GM18507 (cell line): ENCODE measurements around the gene GPBAR1.

Experiments used
- DNase-seq: peaks from one replicate; pipeline ENCODE4 v3.0.0; 2011; ENCODE audit warnings: low read depth; ENCODE audit not compliant: insufficient read length; ENCODE audit errors: extremely low spot score
- FAIRE-seq: peaks from 2 replicates; lab custom pipeline; 2011; peaks lifted over from hg19 to GRCh38; lab: Jason Lieb, UNC

GPBAR1 gene

GRCh38 chr2:218260742-218261422, at the start of gene GPBAR1:
Gene GPBAR1, plus strand, starts transcription at chr2:218261015. Its CDS starts 1,710 bp downstream, at chr2:218262725.
- no peak for FAIRE-seq
- DNase-seq, result no peak

- FAIRE-seq, result no peak
These were observed 46.7 kb upstream of the GPBAR1 start for GRCh38 chr2:218214116-218214515.

GRCh38 chr2:218216336-218216673, 44.5 kb upstream of the GPBAR1 start:
- FAIRE-seq (no peak), DNase-seq (no peak)

More at GRCh38 chr2:218214116-218214515, 46.7 kb upstream of the GPBAR1 start:
- DNase-seq, result no peak

GRCh38 chr2:218216674-218217359, 44.0 kb upstream of the GPBAR1 start, which contains the start of gene ARPC2:
Gene ARPC2, plus strand, starts transcription at chr2:218217189. Its CDS starts 282 bp downstream, at chr2:218217471.
- peak; percentile 88 for DNase-seq
- peak; percentile 90 for FAIRE-seq

- DNase-seq (peak; percentile 35), FAIRE-seq (peak; percentile 71)
These were observed 43.2 kb upstream of the GPBAR1 start for GRCh38 chr2:218217360-218218267.

- FAIRE-seq (peak; percentile 86), DNase-seq (no peak)
These were observed 42.3 kb upstream of the GPBAR1 start for GRCh38 chr2:218218268-218219185.

GRCh38 chr2:218219934-218220333, 40.9 kb upstream of the GPBAR1 start:
- FAIRE-seq, result no peak
- no peak for DNase-seq

- FAIRE-seq, result no peak
These were observed 39.8 kb upstream of the GPBAR1 start for GRCh38 chr2:218221000-218221399.

GRCh38 chr2:218223046-218223445, 37.8 kb upstream of the GPBAR1 start:
- FAIRE-seq, result peak; percentile 5

More at GRCh38 chr2:218221000-218221399, 39.8 kb upstream of the GPBAR1 start:
- DNase-seq, result no peak

GRCh38 chr2:218224186-218224585, 36.6 kb upstream of the GPBAR1 start:
- FAIRE-seq (no peak), DNase-seq (no peak)

More at GRCh38 chr2:218223046-218223445, 37.8 kb upstream of the GPBAR1 start:
- no peak for DNase-seq

GRCh38 chr2:218226903-218227302, 33.9 kb upstream of the GPBAR1 start:
- FAIRE-seq, result no peak

GRCh38 chr2:218228366-218229090, 32.3 kb upstream of the GPBAR1 start:
- no peak for DNase-seq
- no peak for FAIRE-seq

More at GRCh38 chr2:218226903-218227302, 33.9 kb upstream of the GPBAR1 start:
- no peak for DNase-seq

GRCh38 chr2:218229239-218229638, 31.6 kb upstream of the GPBAR1 start:
- DNase-seq (peak; percentile 37), FAIRE-seq (peak; percentile 92)

GRCh38 chr2:218229851-218230250, 31.0 kb upstream of the GPBAR1 start:
- no peak for FAIRE-seq
- DNase-seq, result no peak

GRCh38 chr2:218230882-218231281, 29.9 kb upstream of the GPBAR1 start:
- DNase-seq, result no peak
- peak; percentile 89 for FAIRE-seq

GRCh38 chr2:218233543-218233942, 27.3 kb upstream of the GPBAR1 start:
- no peak for FAIRE-seq
- DNase-seq, result no peak

- FAIRE-seq (no peak), DNase-seq (no peak)
These were observed 26.3 kb upstream of the GPBAR1 start for GRCh38 chr2:218234521-218234920.

- FAIRE-seq (no peak), DNase-seq (no peak)
These were observed 25.8 kb upstream of the GPBAR1 start for GRCh38 chr2:218235017-218235416.
